Gastrocnemius medialis (tissue), 4 donors: ENCODE measurements around the gene SMIM31. TPM values are rescaled to one million over a fixed set of nuclear protein-coding genes. Genes with fewer than 3 reads are reported as not detected.

Experiments
- ATAC-seq, 2 donors: fragments of 150-250 bp; one replicate each; pipeline ENCODE4 v1.9.1; 2016
- DNase-seq, 2 donors: peaks; one replicate each; pipeline ENCODE4 v3.0.0-alpha.2; 2019
- H3K27ac ChIP-seq, 4 donors: fragments of 200-600 bp; sonication (generic); 1 replicate in 1 of 4; 2 replicates in 3 of 4; pipeline ENCODE4 v1.5.1; 2016 to 2018; ENCODE audit warnings: mild to moderate bottlenecking in 2 of 4, moderate library complexity in 1 of 4
- H3K27me3 ChIP-seq, 3 donors: fragments of 200-600 bp; sonication (generic) in 2 of 3; 1 replicate in 1 of 3; 2 replicates in 2 of 3; pipeline versions ENCODE4 v1.5.1 to v1.6.0; 2016 to 2019; ENCODE audit warnings: mild to moderate bottlenecking in 1 of 3, moderate library complexity in 1 of 3
- H3K36me3 ChIP-seq, 2 donors: fragments of 200-600 bp; sonication (generic) in 1 of 2; one replicate each; pipeline ENCODE4 v1.5.1; 2017 to 2018
- H3K4me1 ChIP-seq, 2 donors: fragments of 200-600 bp; sonication (generic) in 1 of 2; one replicate each; pipeline ENCODE4 v1.5.1; 2016 to 2017; ENCODE audit warnings: mild to moderate bottlenecking in 2 of 2
- H3K4me3 ChIP-seq, 4 donors: fragments of 200-600 bp; sonication (generic) in 3 of 4; 1 replicate in 1 of 4; 2 replicates in 3 of 4; pipeline ENCODE4 v1.5.1; 2016 to 2019; ENCODE audit warnings: mild to moderate bottlenecking in 2 of 4
- H3K9me3 ChIP-seq, 3 donors: fragments of 200-600 bp; sonication (generic) in 2 of 3; 1 replicate in 1 of 3; 2 replicates in 2 of 3; pipeline ENCODE4 v1.5.1; 2016 to 2019
- POLR2A ChIP-seq, 2 donors: fragments of 450-650 bp; IDR thresholded peaks; one replicate each; pipeline ENCODE4 v1.6.1; 2017; ENCODE audit warnings: antibody characterized with exemption in 2 of 2, mild to moderate bottlenecking in 2 of 2, moderate library complexity in 2 of 2
- in situ Hi-C, 4 donors: fragments of 200-750 bp; cut with MboI; loops; one replicate each; pipeline versions ENCODE4 v1.15.0 to v1.8.0; 2017; ENCODE audit warnings: low sequenced_read_pairs in 4 of 4
- intact Hi-C: fragments of 100-400 bp; cut with DNase I; formaldehyde crosslinking; loops from one replicate; pipeline ENCODE4 v1.15.1; 2023; ENCODE audit warnings: low total_unique reads
- total RNA-seq, 4 donors: library from RNA; depleted of rRNA; stranded (reverse); fragments of >200 nt; gene quantifications; one replicate each; pipeline versions ENCODE4 v1.1.0 to v1.2.3, GENCODE V29; 2016
- TF ChIP-seq, protein P1 (sequence below), 5 experiments: fragments of 450-650 bp in 3 of 5; fragments of 200-600 bp in 2 of 5; sonication (generic) in 2 of 5; IDR thresholded peaks in 4 of 5; conservative IDR thresholded peaks in 1 of 5; 1 replicate in 4 of 5; 2 replicates in 1 of 5; pipeline ENCODE4 v1.5.1; 2016 to 2019; ENCODE audit warnings: antibody characterized with exemption in 5 of 5, mild to moderate bottlenecking in 3 of 5, moderate library complexity in 3 of 5

The SMIM31 gene
- total RNA-seq, 4 donors from 2014 or later = not detected

DNA sequence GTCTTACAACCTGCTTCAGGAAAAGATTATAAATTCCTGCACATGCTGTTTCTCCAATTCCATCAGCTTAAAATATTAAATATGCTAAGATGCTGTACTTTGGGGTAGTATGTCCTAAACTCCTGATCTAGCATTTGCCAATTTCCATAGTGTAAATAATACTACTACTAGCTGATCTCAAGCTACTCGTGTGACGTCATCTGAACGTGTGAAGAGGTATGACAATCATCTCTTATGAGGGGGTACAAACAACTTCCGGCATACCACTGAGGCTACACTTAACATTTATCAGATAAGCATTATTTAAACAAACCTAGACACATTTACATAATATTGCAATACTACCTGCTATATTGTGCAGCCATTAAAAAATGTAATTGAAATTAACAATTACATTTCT is 70.7 kb downstream of the SMIM31 start:
- no peak overlapping the region for H3K27ac ChIP-seq
- H3K27me3 ChIP-seq = no peaks in the 10 kb centered on the region
- H3K4me1 ChIP-seq = no peaks in the 10 kb centered on the region
- in situ Hi-C loops (no loop called here), intact Hi-C loops (no loop called here)
- TF ChIP-seq POLR2A (IDR thresholded peaks at IDR 0.05) = no peak
- TF ChIP-seq, protein P1, sequence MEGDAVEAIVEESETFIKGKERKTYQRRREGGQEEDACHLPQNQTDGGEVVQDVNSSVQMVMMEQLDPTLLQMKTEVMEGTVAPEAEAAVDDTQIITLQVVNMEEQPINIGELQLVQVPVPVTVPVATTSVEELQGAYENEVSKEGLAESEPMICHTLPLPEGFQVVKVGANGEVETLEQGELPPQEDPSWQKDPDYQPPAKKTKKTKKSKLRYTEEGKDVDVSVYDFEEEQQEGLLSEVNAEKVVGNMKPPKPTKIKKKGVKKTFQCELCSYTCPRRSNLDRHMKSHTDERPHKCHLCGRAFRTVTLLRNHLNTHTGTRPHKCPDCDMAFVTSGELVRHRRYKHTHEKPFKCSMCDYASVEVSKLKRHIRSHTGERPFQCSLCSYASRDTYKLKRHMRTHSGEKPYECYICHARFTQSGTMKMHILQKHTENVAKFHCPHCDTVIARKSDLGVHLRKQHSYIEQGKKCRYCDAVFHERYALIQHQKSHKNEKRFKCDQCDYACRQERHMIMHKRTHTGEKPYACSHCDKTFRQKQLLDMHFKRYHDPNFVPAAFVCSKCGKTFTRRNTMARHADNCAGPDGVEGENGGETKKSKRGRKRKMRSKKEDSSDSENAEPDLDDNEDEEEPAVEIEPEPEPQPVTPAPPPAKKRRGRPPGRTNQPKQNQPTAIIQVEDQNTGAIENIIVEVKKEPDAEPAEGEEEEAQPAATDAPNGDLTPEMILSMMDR (IDR thresholded peaks at IDR 0.05 in 4 of 5, conservative IDR thresholded peaks at IDR 0.05 in 1 of 5) = no peak
- ATAC-seq (no peak), DNase-seq (no peak)
- H3K4me3 ChIP-seq = no peak overlapping the region
- H3K9me3 ChIP-seq = no peaks in the 10 kb centered on the region
- H3K36me3 ChIP-seq = no peaks in the 10 kb centered on the region

DNA sequence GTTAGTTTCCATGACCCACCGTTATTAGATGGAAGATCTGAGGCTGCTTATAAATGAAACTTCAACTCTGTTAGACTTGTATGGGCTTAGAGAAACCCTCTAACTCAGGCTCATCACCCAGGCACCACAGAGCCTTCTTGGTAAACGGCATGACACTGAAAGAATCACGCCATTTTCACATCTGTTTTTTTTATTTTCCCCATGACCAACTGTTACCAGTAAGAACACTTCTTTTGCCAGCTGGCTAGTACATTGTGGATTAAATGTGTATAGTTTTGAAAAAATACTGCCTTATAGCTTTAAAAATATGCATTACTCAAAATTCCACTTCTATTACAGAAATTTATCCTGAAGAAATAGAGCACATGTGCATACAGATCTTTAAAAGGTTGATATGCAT is 75.0 kb downstream of the SMIM31 start:
- DNase-seq (no peak), ATAC-seq (no peak)
- intact Hi-C loops (no loop called here), in situ Hi-C loops (no loop called here)
- H3K4me1 ChIP-seq = no peaks in the 10 kb centered on the region
- H3K27me3 ChIP-seq = no peaks in the 10 kb centered on the region
- no peaks in the 10 kb centered on the region for H3K36me3 ChIP-seq
- H3K9me3 ChIP-seq = no peaks in the 10 kb centered on the region
- H3K4me3 ChIP-seq = no peak overlapping the region
- H3K27ac ChIP-seq = no peak overlapping the region
- TF ChIP-seq POLR2A (IDR thresholded peaks at IDR 0.05) = no peak
- TF ChIP-seq, protein P1 (IDR thresholded peaks at IDR 0.05 in 4 of 5, conservative IDR thresholded peaks at IDR 0.05 in 1 of 5) = no peak

DNA sequence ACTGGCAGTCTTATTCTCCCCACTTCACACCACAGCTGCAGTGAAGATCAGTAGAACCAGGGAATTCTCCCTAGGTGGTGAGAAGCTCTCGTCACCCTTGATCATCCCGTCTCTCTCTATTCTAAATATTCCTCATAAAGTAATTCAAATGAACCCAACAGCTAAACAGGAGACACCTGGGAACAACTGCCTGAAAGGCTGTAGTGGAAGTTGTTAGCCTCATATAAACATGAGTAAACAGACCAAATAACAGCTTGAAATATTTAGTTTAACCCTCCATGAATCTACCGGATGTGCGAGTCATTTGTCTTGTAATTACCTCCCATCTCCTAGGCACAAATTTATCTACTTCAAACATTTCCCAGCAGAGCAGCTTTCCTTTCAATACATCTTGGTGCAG is 92.6 kb downstream of the SMIM31 start:
- TF ChIP-seq POLR2A (IDR thresholded peaks at IDR 0.05) = no peak
- TF ChIP-seq, protein P1 (IDR thresholded peaks at IDR 0.05 in 4 of 5, conservative IDR thresholded peaks at IDR 0.05 in 1 of 5) = no peak

GRCh38 chr4:164847016-164847415 is 93.1 kb downstream of the SMIM31 start:
- intact Hi-C loops (no loop called here), in situ Hi-C loops (no loop called here)
- Histone ChIP-seq H3K36me3 (no peaks in the 10 kb centered on the region), H3K9me3 (no peaks in the 10 kb centered on the region), H3K4me3 (no peak overlapping the region), H3K4me1 (no peaks in the 10 kb centered on the region), H3K27ac (no peak overlapping the region), H3K27me3 (no peaks in the 10 kb centered on the region)
- no peak for TF ChIP-seq POLR2A (IDR thresholded peaks at IDR 0.05)
- TF ChIP-seq, protein P1 (IDR thresholded peaks at IDR 0.05 in 4 of 5, conservative IDR thresholded peaks at IDR 0.05 in 1 of 5) = no peak
- ATAC-seq (peak in 1 of 2 donors; percentile 16), DNase-seq (no peak)

More for the DNA sequence above, 92.6 kb downstream of the SMIM31 start:
- Histone ChIP-seq H3K27ac (no peak overlapping the region), H3K27me3 (no peaks in the 10 kb centered on the region), H3K36me3 (no peaks in the 10 kb centered on the region), H3K4me3 (no peak overlapping the region), H3K4me1 (no peaks in the 10 kb centered on the region), H3K9me3 (no peaks in the 10 kb centered on the region)
- in situ Hi-C loops (no loop called here), intact Hi-C loops (no loop called here)
- ATAC-seq (no peak), DNase-seq (no peak)

DNA sequence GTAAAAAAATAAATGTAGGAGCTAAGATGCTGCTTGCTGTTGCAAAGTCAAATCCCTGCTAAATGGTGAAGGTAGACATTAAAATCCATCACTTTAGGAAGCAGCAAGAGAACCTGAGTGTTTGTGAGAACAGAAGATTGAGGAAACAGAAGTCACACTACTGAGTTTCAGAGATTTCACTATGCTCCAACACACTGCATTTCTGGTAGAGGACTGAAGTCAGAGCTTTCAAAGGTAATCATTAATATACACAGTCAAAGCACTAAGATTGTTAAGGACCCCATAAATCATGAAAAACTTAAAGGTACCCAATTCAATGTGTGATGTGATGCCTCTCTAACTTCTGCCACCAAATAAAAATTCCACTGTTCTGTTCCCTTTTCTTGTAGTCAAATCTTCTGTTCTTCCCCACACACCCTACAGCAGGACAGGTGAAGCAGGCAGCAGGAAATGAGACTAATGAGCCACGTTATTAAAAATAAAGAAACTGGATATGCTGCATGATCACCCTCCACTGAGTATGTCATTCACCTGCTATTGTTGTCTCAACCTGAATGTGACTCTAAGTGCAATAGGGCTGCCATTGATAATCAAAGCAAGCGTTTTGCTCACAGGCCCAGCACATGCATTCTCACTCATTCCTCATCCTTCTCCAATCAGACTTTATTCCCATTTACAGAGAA is 94.2 kb downstream of the SMIM31 start:
- no peak for TF ChIP-seq POLR2A (IDR thresholded peaks at IDR 0.05)
- TF ChIP-seq, protein P1 (IDR thresholded peaks at IDR 0.05 in 4 of 5, conservative IDR thresholded peaks at IDR 0.05 in 1 of 5) = no peak
- Histone ChIP-seq H3K36me3 (no peaks in the 10 kb centered on the region), H3K4me3 (no peak overlapping the region), H3K4me1 (no peaks in the 10 kb centered on the region), H3K9me3 (no peaks in the 10 kb centered on the region), H3K27me3 (no peaks in the 10 kb centered on the region), H3K27ac (no peak overlapping the region)
- in situ Hi-C loops = no loop called here
- DNase-seq (no peak), ATAC-seq (no peak)
- intact Hi-C loops = no loop called here
